Erythroblast (primary cell): ENCODE data around the gene CTNNA2.

ENCODE experiments used
- DNase-seq, 2 experiments: peaks; one replicate each; lab custom pipeline; 2025; lab: John Stamatoyannopoulos, UW
- GATA1 ChIP-seq: IDR thresholded peaks from 2 replicates; pipeline ENCODE4 v1.6.1; 2011; ENCODE audit warnings: low read depth, mild to moderate bottlenecking, control low read depth, low read length, moderate library complexity
- POLR2A ChIP-seq: IDR thresholded peaks from 2 replicates; pipeline ENCODE4 v1.6.1; 2011; ENCODE audit warnings: mild to moderate bottlenecking, low read length

Gene CTNNA2

DNA sequence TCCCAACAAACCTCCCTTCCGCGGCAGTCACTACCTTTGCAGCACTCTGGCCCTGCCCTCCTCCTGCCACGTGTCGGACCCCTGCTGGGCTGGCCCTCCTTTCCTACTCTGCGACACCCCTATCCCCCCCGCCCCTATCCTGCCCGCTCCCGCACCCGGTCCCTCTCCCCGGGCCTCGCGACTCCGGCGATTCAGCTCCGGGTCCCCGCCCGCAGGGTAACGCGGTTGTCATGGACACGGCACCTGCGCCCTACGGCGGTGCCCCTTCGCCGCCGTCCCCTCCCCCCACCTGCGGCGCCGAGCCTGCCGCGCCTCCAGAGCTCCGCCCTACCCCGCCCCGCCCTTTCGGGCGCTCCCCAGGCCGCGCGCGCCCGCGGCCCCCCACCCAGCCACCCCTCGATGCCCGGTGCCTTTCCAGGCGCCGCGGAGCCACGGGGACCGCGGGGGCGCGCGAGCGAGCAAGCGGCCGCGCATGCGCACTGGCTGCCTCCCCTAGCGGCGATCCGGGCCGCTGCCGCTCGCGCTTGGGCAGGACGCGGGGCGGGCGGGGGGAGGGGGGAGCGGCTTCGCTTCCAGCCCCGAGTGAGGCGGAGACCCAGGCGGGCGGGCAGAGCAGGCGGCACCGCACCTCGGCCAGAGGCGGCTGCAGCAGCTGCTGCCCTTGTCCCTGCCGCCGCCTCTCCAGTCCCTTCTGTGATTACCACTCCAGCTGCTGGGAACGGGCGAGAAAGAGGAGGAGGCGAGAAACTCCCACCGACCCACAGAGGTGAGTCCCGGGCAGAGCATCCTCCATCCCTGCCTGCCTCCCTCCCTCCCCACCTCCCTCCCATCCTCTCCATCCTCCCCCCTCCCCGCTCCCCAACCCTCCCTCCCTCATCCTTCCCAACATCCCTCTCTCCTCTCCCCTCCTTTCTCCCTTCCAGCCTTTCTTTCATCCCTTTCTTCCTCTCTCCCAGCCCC is at the start of gene CTNNA2:
Gene CTNNA2 (plus strand): TSS at position 610 of the 960 bp plus-strand sequence.
- DNase-seq: peak; percentile 59 to 68
- no peak for TF ChIP-seq POLR2A
- TF ChIP-seq GATA1: no peak

DNA sequence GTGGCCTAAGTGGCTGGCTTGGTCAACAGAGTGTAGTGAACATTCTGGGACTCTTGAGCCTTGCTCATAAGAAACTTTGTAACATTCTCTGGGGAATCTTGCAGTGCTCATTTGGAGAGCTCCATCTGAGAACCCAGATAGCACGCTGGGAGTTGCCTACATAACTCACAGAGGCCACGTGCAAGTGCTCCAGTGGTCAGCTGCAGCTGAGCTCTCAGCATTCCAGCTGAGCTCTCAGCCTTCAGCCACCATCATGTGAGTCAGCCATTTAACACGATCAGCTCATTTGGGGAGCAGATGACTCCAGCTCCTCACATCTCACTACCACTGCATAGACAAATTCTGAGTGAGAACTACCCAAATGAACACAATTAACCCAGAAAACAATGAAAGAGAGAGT is 25.5 kb upstream of the CTNNA2 start:
- DNase-seq: no peak
- TF ChIP-seq GATA1 (no peak), POLR2A (no peak)

DNA sequence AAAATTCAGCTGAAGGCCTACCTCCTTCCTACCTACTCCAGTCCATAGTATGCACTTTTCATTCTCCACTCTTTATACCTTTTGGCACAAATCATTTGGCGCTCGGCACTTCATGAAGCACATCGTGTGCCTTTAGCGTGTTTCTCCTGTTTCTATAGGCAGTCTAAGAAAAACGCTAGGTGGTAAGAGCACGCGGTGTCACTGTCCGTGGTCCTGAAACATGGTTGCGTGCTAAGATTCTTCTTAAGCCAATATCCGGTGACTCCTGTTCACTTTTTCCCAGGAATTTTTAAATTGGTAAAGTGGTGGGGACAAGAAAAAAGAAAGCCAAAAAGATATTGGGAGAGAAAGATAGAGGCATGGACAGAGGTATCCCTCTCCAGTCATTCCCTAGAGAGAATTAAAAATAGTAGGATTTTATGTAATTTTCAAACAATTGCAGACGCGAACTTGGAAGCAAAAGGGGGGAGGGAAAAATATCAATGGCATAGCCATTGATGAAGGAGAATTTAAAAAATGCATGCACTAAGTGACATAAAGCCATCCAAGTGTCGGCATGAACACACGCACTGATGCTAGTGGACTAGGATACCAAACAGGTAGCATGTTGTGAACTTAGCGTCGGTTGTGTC is 1.4 kb upstream of the CTNNA2 start:
- DNase-seq: peak; percentile 41 to 50

DNA sequence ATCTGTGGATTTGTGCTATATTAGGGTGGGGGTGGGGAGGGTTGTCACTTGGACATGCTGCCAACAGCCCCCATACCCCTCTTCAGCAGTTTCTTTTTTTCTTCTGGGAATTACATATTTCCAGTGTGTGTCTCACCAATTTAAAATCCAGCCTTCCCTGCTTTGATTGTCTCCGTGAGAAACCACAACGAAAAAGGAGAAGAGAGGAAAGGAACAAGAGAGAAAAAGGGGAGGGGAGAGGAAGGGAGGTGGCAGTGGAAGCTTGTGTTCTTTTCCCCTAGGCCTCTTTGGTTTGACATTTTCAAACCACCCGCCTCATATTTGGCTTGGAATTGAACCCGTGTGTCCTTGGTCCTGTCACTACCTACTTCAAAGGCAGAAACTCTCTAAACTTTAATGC is 860 bp downstream of the CTNNA2 start:
- TF ChIP-seq POLR2A: no peak
- no peak for TF ChIP-seq GATA1
- DNase-seq: no peak

More for the DNA sequence above, 1.4 kb upstream of the CTNNA2 start:
- TF ChIP-seq POLR2A: no peak
- no peak for TF ChIP-seq GATA1

DNA sequence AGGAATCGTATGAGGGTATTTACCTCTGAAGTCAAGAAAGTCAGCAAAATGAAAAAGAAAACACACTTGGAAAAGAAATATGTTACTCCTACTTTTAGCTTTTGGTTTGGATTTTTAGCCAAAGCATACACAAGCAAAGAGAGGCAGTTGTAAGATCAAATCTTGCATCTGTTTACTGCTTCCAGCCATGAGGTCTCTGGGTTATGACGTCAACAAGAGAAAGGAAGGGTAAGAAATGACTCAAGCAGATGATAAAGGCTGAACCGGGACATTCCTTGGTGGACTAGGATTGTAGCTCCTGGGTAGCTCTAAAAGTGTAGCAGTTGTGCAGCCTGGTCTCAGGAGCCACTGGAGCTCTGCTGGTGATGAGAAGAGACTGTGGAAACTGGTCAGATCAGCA is 16.8 kb downstream of the CTNNA2 start:
- TF ChIP-seq POLR2A: no peak
- TF ChIP-seq GATA1: no peak
- DNase-seq: no peak

DNA sequence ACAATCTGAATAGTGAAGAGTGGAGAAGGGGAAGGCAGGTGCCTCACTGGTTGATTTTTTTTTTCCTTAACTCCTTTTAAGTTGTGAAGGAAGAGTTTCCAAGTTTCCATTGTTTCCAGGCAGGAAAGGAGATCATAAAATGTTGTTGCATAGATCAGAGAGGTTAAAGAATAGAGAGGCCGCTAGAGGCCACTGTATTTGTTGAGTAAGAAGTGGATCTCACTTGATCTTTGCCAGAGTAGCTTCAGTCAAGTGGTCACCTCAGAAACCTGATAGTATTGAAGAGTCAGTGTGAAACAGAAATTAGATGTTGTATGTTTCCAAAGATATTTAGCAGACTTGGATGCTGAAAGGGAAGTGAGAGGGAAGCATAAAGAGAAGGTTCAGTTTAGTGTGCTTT is 17.6 kb downstream of the CTNNA2 start:
- TF ChIP-seq POLR2A (no peak), GATA1 (no peak)
- no peak for DNase-seq

DNA sequence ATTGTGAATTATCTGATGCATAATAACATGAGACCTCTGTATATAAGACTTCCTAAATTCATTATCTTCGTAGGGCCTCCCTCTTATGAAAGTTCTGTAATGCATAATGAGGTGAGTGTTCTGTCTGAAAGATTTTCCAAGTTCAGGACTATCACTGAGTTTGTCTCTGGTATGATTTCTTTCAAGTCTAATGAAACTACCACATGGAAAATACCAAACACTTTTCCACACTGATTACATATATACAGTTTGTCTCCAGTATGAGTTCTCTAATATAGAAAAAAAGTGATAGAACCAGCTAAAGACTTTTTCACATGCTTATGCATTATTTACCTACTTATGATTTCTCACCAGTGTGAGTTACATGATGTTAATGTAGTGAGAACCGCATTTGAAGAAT is 34.7 kb downstream of the CTNNA2 start:
- TF ChIP-seq POLR2A (no peak), GATA1 (no peak)
- no peak for DNase-seq

DNA sequence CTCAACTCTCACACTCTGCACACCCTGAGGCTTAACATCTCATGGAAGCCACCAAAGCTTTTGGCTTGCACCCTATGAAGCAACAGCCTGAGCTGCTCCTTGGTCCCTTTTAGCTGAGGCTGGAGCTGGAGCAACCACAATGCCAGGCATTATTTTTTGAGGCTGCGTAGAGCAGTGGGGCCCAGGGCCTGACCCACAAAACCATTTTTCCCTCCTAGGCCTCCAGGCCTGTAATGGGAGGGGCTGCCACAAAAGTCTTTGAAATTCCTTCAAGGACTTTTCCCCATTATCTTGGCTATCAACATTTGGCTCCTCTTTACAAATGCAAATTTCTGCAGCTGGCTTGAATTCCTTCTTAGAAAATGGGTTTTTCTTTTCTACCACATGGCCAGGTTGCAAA is 39.8 kb downstream of the CTNNA2 start:
- TF ChIP-seq GATA1 (no peak), POLR2A (no peak)
- no peak for DNase-seq

DNA sequence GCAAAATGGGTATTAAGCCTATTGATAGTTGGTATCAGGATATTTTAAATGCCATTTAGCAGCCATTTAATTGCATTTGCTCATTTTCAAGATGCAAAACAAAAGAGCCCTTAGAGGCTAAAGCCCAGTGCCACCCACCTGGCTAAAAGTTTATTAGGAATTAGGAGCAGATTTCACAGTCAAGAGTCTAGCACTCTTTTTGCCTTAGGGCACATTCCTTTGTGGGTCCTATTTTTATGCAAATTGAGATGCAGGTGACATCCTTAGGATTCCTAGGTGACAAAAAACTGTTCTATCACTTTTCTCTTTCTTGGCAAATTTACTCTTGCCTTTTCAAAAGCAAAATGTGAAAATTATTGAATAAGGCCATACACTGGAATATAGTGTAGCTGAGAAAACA is 42.0 kb downstream of the CTNNA2 start:
- DNase-seq: no peak
- TF ChIP-seq POLR2A: no peak
- no peak for TF ChIP-seq GATA1

DNA sequence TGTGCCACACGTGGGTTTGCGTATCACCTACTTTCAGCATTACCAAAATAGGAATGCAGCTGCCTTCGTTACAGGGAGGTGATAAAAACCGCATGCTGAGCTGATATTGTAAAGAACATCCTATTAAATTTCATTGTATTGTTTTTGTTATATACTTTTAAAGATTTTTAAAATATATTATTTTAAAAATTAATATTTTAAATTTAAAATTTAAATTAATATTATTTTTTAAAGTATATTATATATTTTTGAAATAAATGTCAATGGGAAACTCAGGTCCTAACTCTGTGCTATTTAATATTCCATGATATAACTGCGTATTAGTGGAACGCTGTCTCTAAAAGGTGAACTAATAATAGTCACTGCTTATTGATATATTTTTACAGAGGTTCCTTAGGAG is 51.2 kb downstream of the CTNNA2 start:
- no peak for TF ChIP-seq GATA1
- no peak for TF ChIP-seq POLR2A
- no peak for DNase-seq

DNA sequence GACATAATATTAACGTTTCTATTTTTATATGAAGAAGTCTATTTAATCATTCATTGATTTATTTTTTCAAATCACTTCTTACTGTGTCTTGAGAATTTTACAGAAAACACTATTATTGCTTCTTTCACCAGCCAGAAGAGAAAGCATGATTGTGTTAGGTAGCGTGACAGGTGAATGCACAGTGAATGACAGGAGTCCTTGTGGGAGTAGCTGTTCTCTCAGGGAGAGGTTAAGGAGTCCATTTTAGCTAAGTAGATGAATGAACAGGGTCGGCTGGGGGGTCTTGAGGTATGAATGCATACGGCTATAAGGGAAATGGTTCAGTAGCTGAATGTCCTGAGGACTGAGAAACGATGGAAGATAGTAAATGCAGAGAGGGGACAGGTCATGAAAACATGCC is 56.2 kb downstream of the CTNNA2 start:
- TF ChIP-seq GATA1 (no peak), POLR2A (no peak)
- no peak for DNase-seq

DNA sequence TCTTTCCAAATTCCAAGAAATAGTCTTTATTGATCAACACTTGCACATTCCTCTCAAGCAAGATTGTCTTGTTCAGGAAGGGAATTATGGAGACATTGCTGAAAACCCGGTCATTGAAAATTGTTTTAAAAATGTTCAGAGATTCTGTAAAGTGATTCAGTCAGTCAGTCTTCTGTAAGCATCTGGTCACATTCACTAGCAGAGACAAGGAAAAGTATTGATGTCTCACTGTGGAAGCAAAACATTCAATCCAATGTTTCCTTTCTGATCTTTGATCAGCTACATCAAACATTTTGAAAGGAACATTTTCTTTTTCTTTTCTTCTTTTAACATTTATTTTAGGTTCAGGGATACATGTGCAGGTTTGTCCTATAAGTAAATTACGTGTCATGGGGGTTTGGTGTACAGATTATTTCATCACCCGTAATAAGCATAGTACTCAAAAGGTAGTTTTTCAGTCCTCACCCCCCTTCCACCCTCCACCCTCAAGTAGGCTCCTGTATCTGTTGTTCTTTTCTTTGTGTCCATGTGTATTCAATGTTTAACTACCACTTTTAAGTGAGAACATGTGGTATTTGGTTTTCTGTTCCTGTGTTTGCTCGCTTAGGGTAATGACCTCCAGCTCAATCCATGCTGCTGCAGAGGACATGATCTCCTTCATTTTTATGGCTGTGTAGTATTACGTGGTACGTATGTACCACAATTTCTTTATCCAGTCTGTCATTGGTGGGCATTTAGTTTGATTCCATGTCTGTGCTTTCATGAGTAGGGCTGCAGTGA is 61.2 kb downstream of the CTNNA2 start:
- TF ChIP-seq GATA1 (no peak), POLR2A (no peak)
- DNase-seq: no peak

DNA sequence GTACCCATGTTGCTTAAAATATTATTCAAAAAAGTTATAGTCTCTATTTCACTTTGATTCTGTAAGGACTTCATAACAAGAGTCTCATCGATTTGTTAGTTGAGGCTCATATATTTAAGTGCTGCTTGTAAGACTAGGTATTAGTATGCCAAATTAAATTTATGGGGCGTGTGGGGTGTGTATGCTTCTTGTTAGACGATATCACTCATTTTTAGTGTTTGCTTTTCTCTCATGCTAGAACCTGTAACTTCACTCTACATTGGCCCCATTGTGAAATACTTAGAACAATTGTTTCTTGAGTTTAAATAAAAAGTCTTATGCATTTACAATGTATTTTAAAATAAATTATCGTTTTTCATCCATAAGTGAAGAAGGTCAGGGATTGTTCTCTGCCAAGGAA is 63.6 kb downstream of the CTNNA2 start:
- DNase-seq: no peak
- TF ChIP-seq POLR2A (no peak), GATA1 (no peak)

DNA sequence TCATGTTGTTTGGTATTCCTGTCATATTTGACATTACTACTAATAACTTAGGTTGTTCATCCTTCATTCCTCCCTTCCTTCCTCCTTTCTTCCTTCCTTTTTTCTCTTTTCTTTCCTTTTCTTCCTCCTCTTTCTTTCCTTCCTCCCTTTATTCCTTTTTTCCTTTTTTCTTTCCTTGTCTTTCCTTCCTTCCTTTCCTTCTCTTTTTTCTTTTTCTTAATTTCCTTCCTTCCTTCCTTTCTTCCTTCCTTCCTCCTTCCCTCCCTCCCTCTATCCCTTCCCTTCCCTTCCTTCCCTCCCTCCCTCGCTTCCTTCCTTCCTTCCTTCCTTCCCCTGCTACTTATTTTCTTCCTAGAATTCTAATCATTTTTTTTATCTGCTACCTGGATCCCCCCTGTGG is 66.1 kb downstream of the CTNNA2 start:
- no peak for DNase-seq
- no peak for TF ChIP-seq POLR2A
- no peak for TF ChIP-seq GATA1
